Osteoblast (primary cell): ENCODE data around the gene KIAA1217. TPM values are rescaled to one million over a fixed set of nuclear protein-coding genes. Genes with fewer than 3 reads are reported as not detected.

Source experiments
- DNase-seq: peaks from one replicate; pipeline ENCODE4 v3.0.0; 2011; ENCODE audit warnings: low spot score, mixed read lengths; ENCODE audit not compliant: insufficient read length; ENCODE audit errors: missing footprints
- H2AFZ ChIP-seq: 2 replicates; pipeline ENCODE4 v1.6.0; 2011; ENCODE audit warnings: mild to moderate bottlenecking, low read length
- H3K27ac ChIP-seq: 2 replicates; pipeline ENCODE4 v1.5.1; 2011; ENCODE audit warnings: mild to moderate bottlenecking, low read depth, low read length, moderate library complexity
- H3K27me3 ChIP-seq: 2 replicates; pipeline ENCODE4 v1.6.0; 2012; ENCODE audit warnings: mild to moderate bottlenecking, control low read depth, inconsistent platforms, low read length, moderate library complexity; ENCODE audit not compliant: insufficient read depth
- H3K36me3 ChIP-seq: 2 replicates; pipeline ENCODE4 v1.5.1; 2011; ENCODE audit warnings: mild to moderate bottlenecking, low read length, control low read depth, moderate library complexity; ENCODE audit not compliant: insufficient read depth
- H3K4me1 ChIP-seq: 2 replicates; pipeline ENCODE4 v1.5.1; 2011; ENCODE audit warnings: mild to moderate bottlenecking, low read length, control low read depth, moderate library complexity; ENCODE audit not compliant: insufficient read depth
- H3K4me2 ChIP-seq: 2 replicates; pipeline ENCODE4 v1.6.0; 2011; ENCODE audit warnings: mild to moderate bottlenecking, low read length; ENCODE audit not compliant: insufficient read depth
- H3K4me3 ChIP-seq: fragments of 200-600 bp; sonication (generic); 3 replicates; pipeline ENCODE4 v1.5.1; 2012; ENCODE audit warnings: mild to moderate bottlenecking, low read length, inconsistent platforms; ENCODE audit not compliant: insufficient read depth
- H3K79me2 ChIP-seq: 2 replicates; pipeline ENCODE4 v1.6.0; 2012; ENCODE audit warnings: mild to moderate bottlenecking, low read length, control low read depth, inconsistent platforms; ENCODE audit not compliant: insufficient read depth
- H3K9me3 ChIP-seq: 2 replicates; pipeline ENCODE4 v1.5.1; 2011; ENCODE audit warnings: low read depth, low read length, control low read depth
- H4K20me1 ChIP-seq: 2 replicates; pipeline ENCODE4 v1.6.0; 2012; ENCODE audit warnings: mild to moderate bottlenecking, low read length, control low read depth; ENCODE audit not compliant: insufficient read depth
- CTCF ChIP-seq: IDR thresholded peaks from 2 replicates; pipeline ENCODE4 v1.5.1; 2011; ENCODE audit warnings: mild to moderate bottlenecking, low read depth, low read length, moderate library complexity; ENCODE audit errors: extremely low read depth
- total RNA-seq: library from RNA; depleted of rRNA; stranded (reverse); fragments of >200 nt; gene quantifications from 2 replicates; pipeline ENCODE4 v1.2.3, GENCODE V29; 2012

The KIAA1217 gene
- total RNA-seq, 1 donor, result 51.0 TPM

- no peak for DNase-seq
- Histone ChIP-seq H3K9me3 (no peaks in the 10 kb centered on the region), H3K4me2 (no peak overlapping the region), H3K4me3 (no peak overlapping the region), H3K27ac (no peak overlapping the region), H3K36me3 (no peaks in the 10 kb centered on the region), H2AFZ (no peak overlapping the region), H4K20me1 (no peaks in the 10 kb centered on the region), H3K27me3 (peaks cover 11% of the 10 kb centered on the region), H3K4me1 (no peaks in the 10 kb centered on the region), H3K79me2 (no peaks in the 10 kb centered on the region)
- no peak for TF ChIP-seq CTCF
Observed at GRCh38 chr10:24553051-24553612, 344.2 kb downstream of the KIAA1217 start.

- Histone ChIP-seq H3K9me3 (no peaks in the 10 kb centered on the region), H3K4me2 (no peak overlapping the region), H3K4me1 (no peaks in the 10 kb centered on the region), H3K79me2 (no peaks in the 10 kb centered on the region), H2AFZ (no peak overlapping the region), H3K27me3 (peaks cover 11% of the 10 kb centered on the region), H3K4me3 (no peak overlapping the region), H3K36me3 (no peaks in the 10 kb centered on the region), H3K27ac (no peak overlapping the region), H4K20me1 (no peaks in the 10 kb centered on the region)
- TF ChIP-seq CTCF, result no peak
- no peak for DNase-seq
Observed at GRCh38 chr10:24554036-24554435, 345.1 kb downstream of the KIAA1217 start.

- H2AFZ ChIP-seq, result no peak overlapping the region
- H3K4me1 ChIP-seq, result no peaks in the 10 kb centered on the region
- DNase-seq, result no peak
- peaks cover 11% of the 10 kb centered on the region for H3K27me3 ChIP-seq
- no peak for TF ChIP-seq CTCF
- no peaks in the 10 kb centered on the region for H4K20me1 ChIP-seq
- no peaks in the 10 kb centered on the region for H3K36me3 ChIP-seq
- no peak overlapping the region for H3K4me3 ChIP-seq
- no peak overlapping the region for H3K27ac ChIP-seq
- H3K4me2 ChIP-seq, result no peak overlapping the region
- no peaks in the 10 kb centered on the region for H3K79me2 ChIP-seq
- H3K9me3 ChIP-seq, result no peaks in the 10 kb centered on the region
Observed at GRCh38 chr10:24556126-24556749, 347.3 kb downstream of the KIAA1217 start.
